CD14-positive monocyte (primary cell): Measurements from ENCODE around the gene OSBPL2. TPM values are rescaled to one million over a fixed set of nuclear protein-coding genes. Genes with fewer than 3 reads are reported as not detected.

ENCODE experiments used
- DNase-seq, 3 donors: peaks; one replicate each; pipeline ENCODE4 v3.0.0-alpha.2; 2011 to 2022
- H2AFZ ChIP-seq: 2 replicates; pipeline ENCODE4 v1.6.0; 2012; ENCODE audit warnings: mild to moderate bottlenecking, low read depth, low read length, inconsistent platforms; ENCODE audit not compliant: insufficient read depth, poor library complexity, severe bottlenecking
- H3K27ac ChIP-seq, 2 donors: 1 replicate in 1 of 2; 2 replicates in 1 of 2; pipeline ENCODE4 v1.5.1; 2012 to 2013; ENCODE audit warnings: low read length in 2 of 2, control low read depth in 1 of 2, inconsistent platforms in 1 of 2, low read depth in 1 of 2, mild to moderate bottlenecking in 1 of 2
- H3K27me3 ChIP-seq, 2 donors: one replicate each; pipeline versions ENCODE4 v1.6.0 to v1.6.1; 2011 to 2013; ENCODE audit warnings: low read length in 2 of 2; ENCODE audit not compliant: control insufficient read depth in 2 of 2, insufficient read depth in 2 of 2
- H3K36me3 ChIP-seq, 2 donors: replicated peaks in 1 of 2; 1 replicate in 1 of 2; 2 replicates in 1 of 2; pipeline versions ENCODE4 v1.5.1 to v1.6.1; 2012 to 2013; ENCODE audit warnings: low read length in 2 of 2, control low read depth in 1 of 2, inconsistent platforms in 1 of 2, mild to moderate bottlenecking in 1 of 2; ENCODE audit not compliant: insufficient read depth in 2 of 2, control insufficient read depth in 1 of 2
- H3K4me1 ChIP-seq, 2 donors: 1 replicate in 1 of 2; 2 replicates in 1 of 2; pipeline versions ENCODE4 v1.5.1 to v1.6.1; 2012 to 2013; ENCODE audit warnings: low read length in 2 of 2, control low read depth in 1 of 2, inconsistent platforms in 1 of 2, mild to moderate bottlenecking in 1 of 2, moderate library complexity in 1 of 2; ENCODE audit not compliant: insufficient read depth in 2 of 2, control insufficient read depth in 1 of 2
- H3K4me2 ChIP-seq: replicated peaks from 2 replicates; pipeline ENCODE3; 2012; ENCODE audit warnings: low read length, moderate library complexity, mild to moderate bottlenecking; ENCODE audit not compliant: poor library complexity, severe bottlenecking; ENCODE audit errors: extremely low read depth
- H3K4me3 ChIP-seq, 3 experiments: fragments of 200-600 bp in 1 of 3; sonication (generic) in 1 of 3; replicated peaks in 1 of 3; 1 replicate in 2 of 3; 2 replicates in 1 of 3; pipeline ENCODE4 v1.5.1; 2011 to 2013; ENCODE audit warnings: low read length in 3 of 3, mild to moderate bottlenecking in 3 of 3, control low read depth in 2 of 3, low read depth in 2 of 3, inconsistent platforms in 1 of 3, moderate library complexity in 1 of 3
- H3K79me2 ChIP-seq: 2 replicates; pipeline ENCODE4 v1.6.0; 2012; ENCODE audit warnings: mild to moderate bottlenecking, control low read depth, inconsistent platforms, low read length, moderate library complexity; ENCODE audit not compliant: insufficient read depth
- H3K9ac ChIP-seq: 2 replicates; pipeline ENCODE4 v1.6.0; 2017; ENCODE audit warnings: low read length, mild to moderate bottlenecking; ENCODE audit not compliant: insufficient read depth, poor library complexity, severe bottlenecking
- H3K9me3 ChIP-seq, 2 donors: replicated peaks in 1 of 2; 1 replicate in 1 of 2; 2 replicates in 1 of 2; pipeline versions ENCODE4 v1.5.1 to v1.6.1; 2012 to 2013; ENCODE audit warnings: low read length in 2 of 2, control low read depth in 1 of 2; ENCODE audit not compliant: control insufficient read depth in 1 of 2, insufficient read depth in 1 of 2
- H4K20me1 ChIP-seq: 2 replicates; pipeline ENCODE4 v1.6.0; 2012; ENCODE audit warnings: mild to moderate bottlenecking, low read length, control low read depth, moderate library complexity; ENCODE audit not compliant: insufficient read depth
- H3K27ac Mint-ChIP-seq, 7 donors: one replicate each; pipeline ENCODE4 v1.8.0; 2020; ENCODE audit warnings: mild to moderate bottlenecking in 7 of 7, mixed read lengths in 7 of 7, moderate library complexity in 6 of 7, inconsistent platforms in 2 of 7
- H3K27me3 Mint-ChIP-seq, 3 donors: one replicate each; pipeline ENCODE4 v1.8.0; 2021 to 2022; ENCODE audit warnings: low read depth in 3 of 3, mild to moderate bottlenecking in 3 of 3, mixed read lengths in 3 of 3, moderate library complexity in 3 of 3, inconsistent platforms in 1 of 3
- H3K36me3 Mint-ChIP-seq, 2 donors: one replicate each; pipeline ENCODE4 v1.8.0; 2020; ENCODE audit warnings: mixed read lengths in 2 of 2, inconsistent platforms in 1 of 2, mild to moderate bottlenecking in 1 of 2
- H3K4me1 Mint-ChIP-seq: one replicate; pipeline ENCODE4 v1.8.0; 2020; ENCODE audit warnings: mild to moderate bottlenecking, mixed read lengths
- H3K4me3 Mint-ChIP-seq, 2 donors: one replicate each; pipeline ENCODE4 v1.8.0; 2020; ENCODE audit warnings: mild to moderate bottlenecking in 2 of 2, mixed read lengths in 2 of 2, moderate library complexity in 1 of 2
- H3K9me3 Mint-ChIP-seq, 7 donors: one replicate each; pipeline ENCODE4 v1.8.0; 2020 to 2022; ENCODE audit warnings: mixed read lengths in 7 of 7, mild to moderate bottlenecking in 6 of 7, moderate library complexity in 6 of 7, inconsistent platforms in 2 of 7
- WGBS: methylation state at CpG from one replicate; pipeline ENCODE4 v1.1.5; 2013; ENCODE audit warnings: missing lambda C conversion rate; ENCODE audit not compliant: insufficient coverage; 5-methylcytosine and 5-hydroxymethylcytosine counted together
- intact Hi-C, 2 donors: fragments of 100-400 bp; cut with micrococcal nuclease; formaldehyde crosslinking; loops; one replicate each; pipeline versions ENCODE4 v1.15.0 to v1.15.1; 2023
- polyA plus RNA-seq, 3 donors: library from polyadenylated mRNA; depleted of rRNA in 1 of 3; unstranded in 2 of 3; stranded (reverse) in 1 of 3; fragments of 300-500 nt in 2 of 3; fragments of >200 nt in 1 of 3; fragmentation: Illumina TruSeq in 2 of 3; gene quantifications; 1 replicate in 2 of 3; 2 replicates in 1 of 3; pipeline ENCODE4 v1.2.3, GENCODE V29; 2012 to 2021
- TF ChIP-seq, protein P1 (sequence below): fragments of 200-600 bp; IDR thresholded peaks from one replicate; pipeline ENCODE4 v1.8.0; 2022; ENCODE audit warnings: antibody characterized with exemption, mild to moderate bottlenecking

The OSBPL2 gene
- polyA plus RNA-seq, 3 donors = 12.9 to 29.1 (median 17.9) TPM

GRCh38 chr20:62226707-62227590 is 11.4 kb upstream of the OSBPL2 start:
- no peaks in the 10 kb centered on the region for H3K36me3 ChIP-seq
- TF ChIP-seq, protein P1, sequence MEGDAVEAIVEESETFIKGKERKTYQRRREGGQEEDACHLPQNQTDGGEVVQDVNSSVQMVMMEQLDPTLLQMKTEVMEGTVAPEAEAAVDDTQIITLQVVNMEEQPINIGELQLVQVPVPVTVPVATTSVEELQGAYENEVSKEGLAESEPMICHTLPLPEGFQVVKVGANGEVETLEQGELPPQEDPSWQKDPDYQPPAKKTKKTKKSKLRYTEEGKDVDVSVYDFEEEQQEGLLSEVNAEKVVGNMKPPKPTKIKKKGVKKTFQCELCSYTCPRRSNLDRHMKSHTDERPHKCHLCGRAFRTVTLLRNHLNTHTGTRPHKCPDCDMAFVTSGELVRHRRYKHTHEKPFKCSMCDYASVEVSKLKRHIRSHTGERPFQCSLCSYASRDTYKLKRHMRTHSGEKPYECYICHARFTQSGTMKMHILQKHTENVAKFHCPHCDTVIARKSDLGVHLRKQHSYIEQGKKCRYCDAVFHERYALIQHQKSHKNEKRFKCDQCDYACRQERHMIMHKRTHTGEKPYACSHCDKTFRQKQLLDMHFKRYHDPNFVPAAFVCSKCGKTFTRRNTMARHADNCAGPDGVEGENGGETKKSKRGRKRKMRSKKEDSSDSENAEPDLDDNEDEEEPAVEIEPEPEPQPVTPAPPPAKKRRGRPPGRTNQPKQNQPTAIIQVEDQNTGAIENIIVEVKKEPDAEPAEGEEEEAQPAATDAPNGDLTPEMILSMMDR = no peak
- H3K4me3 Mint-ChIP-seq = no peak overlapping the region
- H4K20me1 ChIP-seq = no peaks in the 10 kb centered on the region
- no peak overlapping the region for H2AFZ ChIP-seq
- H3K27me3 ChIP-seq = peaks cover 0 to 6% of the 10 kb centered on the region in 2 donors
- no peaks in the 10 kb centered on the region for H3K4me1 ChIP-seq
- H3K27me3 Mint-ChIP-seq = peaks cover 7 to 35% (median 34%) of the 10 kb centered on the region in 3 donors
- H3K4me1 Mint-ChIP-seq = no peaks in the 10 kb centered on the region
- no peaks in the 10 kb centered on the region for H3K36me3 Mint-ChIP-seq
- H3K27ac Mint-ChIP-seq = no peak overlapping the region
- H3K79me2 ChIP-seq = no peaks in the 10 kb centered on the region
- no peak overlapping the region for H3K4me2 ChIP-seq
- peaks cover 0 to 11% of the 10 kb centered on the region in 2 donors for H3K9me3 ChIP-seq
- no peak overlapping the region for H3K9ac ChIP-seq
- DNase-seq = no peak
- no peak overlapping the region for H3K27ac ChIP-seq
- H3K9me3 Mint-ChIP-seq = peaks cover 0 to 3% (median 0%) of the 10 kb centered on the region in 7 donors
- intact Hi-C loops = no loop called here
- H3K4me3 ChIP-seq = no peak overlapping the region
- WGBS = 78% methylated on average over 22 of the region's 24 CpGs

- peaks cover 0 to 2% of the 10 kb centered on the region in 2 donors for H3K27me3 ChIP-seq
- H3K4me3 ChIP-seq = no peak overlapping the region
- Mint-ChIP-seq H3K27me3 (peaks cover 7 to 29% (median 28%) of the 10 kb centered on the region in 3 donors), H3K4me1 (no peaks in the 10 kb centered on the region), H3K27ac (no peak overlapping the region), H3K9me3 (peaks cover 0 to 3% (median 0%) of the 10 kb centered on the region in 7 donors), H3K36me3 (no peaks in the 10 kb centered on the region), H3K4me3 (no peak overlapping the region)
- H3K9me3 ChIP-seq = peaks cover 0 to 11% of the 10 kb centered on the region in 2 donors
- no peak overlapping the region for H3K9ac ChIP-seq
- no peaks in the 10 kb centered on the region for H3K79me2 ChIP-seq
- no peaks in the 10 kb centered on the region for H3K4me1 ChIP-seq
- H3K4me2 ChIP-seq = no peak overlapping the region
- no peak for DNase-seq
- TF ChIP-seq, protein P1 = no peak
- H4K20me1 ChIP-seq = no peaks in the 10 kb centered on the region
- no peak overlapping the region for H3K27ac ChIP-seq
- 65% methylated on average over 9 of the region's 10 CpGs for WGBS
- no peaks in the 10 kb centered on the region for H3K36me3 ChIP-seq
- H2AFZ ChIP-seq = no peak overlapping the region
- intact Hi-C loops = no loop called here
Measured at GRCh38 chr20:62227591-62227976, 10.7 kb upstream of the OSBPL2 start.
